H9 (cell line): ENCODE measurements around the gene LARP7. TPM values are rescaled to one million over a fixed set of nuclear protein-coding genes. Genes with fewer than 3 reads are reported as not detected.

Source experiments
- DNase-seq: peaks from one replicate; pipeline ENCODE4 v3.0.0-alpha.2; 2017
- H2AFZ ChIP-seq: one replicate; pipeline ENCODE4 v1.6.1; 2013; ENCODE audit warnings: mild to moderate bottlenecking, low read length, control low read depth, moderate library complexity
- H2AK5ac ChIP-seq: 2 replicates; pipeline ENCODE4 v1.6.1; 2013; ENCODE audit warnings: low read length, control low read depth, mixed read lengths; ENCODE audit not compliant: insufficient read length
- H2BK120ac ChIP-seq: one replicate; pipeline ENCODE4 v1.6.1; 2013; ENCODE audit warnings: low read depth, mild to moderate bottlenecking, low read length, control low read depth, inconsistent platforms; ENCODE audit not compliant: poor library complexity, severe bottlenecking
- H2BK12ac ChIP-seq: 2 replicates; pipeline ENCODE4 v1.6.1; 2013; ENCODE audit warnings: low read length, control low read depth, mixed read lengths, low read depth; ENCODE audit not compliant: insufficient read length
- H2BK15ac ChIP-seq: 2 replicates; pipeline ENCODE4 v1.6.1; 2013; ENCODE audit warnings: low read depth, low read length, control low read depth
- H2BK20ac ChIP-seq: one replicate; pipeline ENCODE4 v1.6.1; 2013; ENCODE audit warnings: low read depth, mild to moderate bottlenecking, low read length, control low read depth, inconsistent platforms; ENCODE audit not compliant: poor library complexity, severe bottlenecking
- H2BK5ac ChIP-seq: 2 replicates; pipeline ENCODE4 v1.6.1; 2013; ENCODE audit warnings: low read length, control low read depth, mixed read lengths; ENCODE audit not compliant: insufficient read length
- H3K14ac ChIP-seq: 2 replicates; pipeline ENCODE4 v1.6.1; 2013; ENCODE audit warnings: low read length, control low read depth; ENCODE audit not compliant: insufficient read depth
- H3K18ac ChIP-seq: 2 replicates; pipeline ENCODE4 v1.6.1; 2013; ENCODE audit warnings: low read depth, mild to moderate bottlenecking, mixed read lengths, low read length, control low read depth; ENCODE audit not compliant: insufficient read length
- H3K23ac ChIP-seq: 2 replicates; pipeline ENCODE4 v1.6.1; 2013; ENCODE audit warnings: low read length, control low read depth, mixed read lengths, low read depth; ENCODE audit not compliant: insufficient read length
- H3K23me2 ChIP-seq: 2 replicates; pipeline ENCODE4 v1.6.1; 2013; ENCODE audit warnings: low read depth, mild to moderate bottlenecking, mixed read lengths, low read length, control low read depth; ENCODE audit not compliant: insufficient read length, poor library complexity, severe bottlenecking
- H3K27ac ChIP-seq: 2 replicates; pipeline ENCODE4 v1.5.1; 2013; ENCODE audit warnings: low read length, control low read depth, mixed read lengths, low read depth; ENCODE audit not compliant: insufficient read length
- H3K27me3 ChIP-seq: 2 replicates; pipeline ENCODE4 v1.6.1; 2013; ENCODE audit warnings: low read length, control low read depth, inconsistent platforms; ENCODE audit not compliant: insufficient read depth
- H3K4ac ChIP-seq: 2 replicates; pipeline ENCODE4 v1.6.1; 2013; ENCODE audit warnings: low read depth, mild to moderate bottlenecking, control low read depth, inconsistent platforms, low read length, moderate library complexity
- H3K4me1 ChIP-seq: 2 replicates; pipeline ENCODE4 v1.6.1; 2013; ENCODE audit warnings: low read length, control low read depth, inconsistent platforms; ENCODE audit not compliant: insufficient read depth
- H3K4me2 ChIP-seq: 2 replicates; pipeline ENCODE4 v1.6.1; 2013; ENCODE audit warnings: low read length, control low read depth, mixed read lengths; ENCODE audit not compliant: insufficient read length, insufficient read depth
- H3K56ac ChIP-seq: 2 replicates; pipeline ENCODE4 v1.6.1; 2013; ENCODE audit warnings: low read depth, mild to moderate bottlenecking, mixed read lengths, low read length, control low read depth; ENCODE audit not compliant: insufficient read length
- H3K79me1 ChIP-seq: 2 replicates; pipeline ENCODE4 v1.6.1; 2013; ENCODE audit warnings: low read depth, mild to moderate bottlenecking, moderate library complexity, low read length, control low read depth, inconsistent platforms; ENCODE audit not compliant: insufficient read depth, poor library complexity, severe bottlenecking
- H3K79me2 ChIP-seq: 2 replicates; pipeline ENCODE4 v1.6.1; 2013; ENCODE audit warnings: low read length, control low read depth, inconsistent platforms; ENCODE audit not compliant: insufficient read depth
- H3K9ac ChIP-seq: 2 replicates; pipeline ENCODE4 v1.6.1; 2013; ENCODE audit warnings: low read length, control low read depth, mixed read lengths; ENCODE audit not compliant: insufficient read length; ENCODE audit errors: extremely low read depth
- H3K9me3 ChIP-seq: one replicate; pipeline ENCODE4 v1.6.1; 2013; ENCODE audit warnings: low read depth, low read length, inconsistent platforms; ENCODE audit not compliant: control insufficient read depth
- H3T11ph ChIP-seq: one replicate; pipeline ENCODE4 v1.6.1; 2013; ENCODE audit warnings: mild to moderate bottlenecking, low read length, control low read depth, inconsistent platforms
- H4K20me1 ChIP-seq: one replicate; pipeline ENCODE4 v1.6.1; 2013; ENCODE audit not compliant: control insufficient read depth, insufficient read length, insufficient read depth
- H4K5ac ChIP-seq: 2 replicates; pipeline ENCODE4 v1.6.1; 2013; ENCODE audit warnings: low read depth, mild to moderate bottlenecking, mixed read lengths, low read length, control low read depth; ENCODE audit not compliant: insufficient read length
- H4K8ac ChIP-seq: replicated peaks from 2 replicates; pipeline ENCODE4 v1.6.1; 2013; ENCODE audit warnings: low read length, control low read depth, mixed read lengths, low read depth; ENCODE audit not compliant: insufficient read length
- H4K91ac ChIP-seq: 2 replicates; pipeline ENCODE4 v1.6.1; 2013; ENCODE audit warnings: low read depth, mild to moderate bottlenecking, moderate library complexity, mixed read lengths, low read length, control low read depth; ENCODE audit not compliant: insufficient read length
- H3K27ac Mint-ChIP-seq, 3 experiments: 2 replicates in 2 of 3; 3 replicates in 1 of 3; pipeline ENCODE4 v1.8.0; 2020 to 2021; ENCODE audit warnings: mixed read lengths in 3 of 3, mild to moderate bottlenecking in 1 of 3, moderate library complexity in 1 of 3
- H3K27me3 Mint-ChIP-seq: 2 replicates; pipeline ENCODE4 v1.8.0; 2021; ENCODE audit warnings: low read depth, mild to moderate bottlenecking, moderate library complexity, mixed read lengths
- H3K36me3 Mint-ChIP-seq, 3 experiments: 2 replicates in 2 of 3; 3 replicates in 1 of 3; pipeline ENCODE4 v1.8.0; 2020 to 2021; ENCODE audit warnings: low read depth in 3 of 3, mixed read lengths in 3 of 3; ENCODE audit not compliant: insufficient read depth in 1 of 3
- H3K4me1 Mint-ChIP-seq, 2 experiments: 2 replicates each; pipeline ENCODE4 v1.8.0; 2020; ENCODE audit warnings: mixed read lengths in 2 of 2
- H3K4me3 Mint-ChIP-seq, 2 experiments: 2 replicates in 1 of 2; 3 replicates in 1 of 2; pipeline ENCODE4 v1.8.0; 2020 to 2021; ENCODE audit warnings: mild to moderate bottlenecking in 2 of 2, mixed read lengths in 2 of 2, moderate library complexity in 1 of 2
- H3K9me3 Mint-ChIP-seq, 2 experiments: 2 replicates in 1 of 2; 3 replicates in 1 of 2; pipeline ENCODE4 v1.8.0; 2020; ENCODE audit warnings: mild to moderate bottlenecking in 2 of 2, mixed read lengths in 2 of 2, moderate library complexity in 1 of 2
- CTCF ChIP-seq: fragments of 200-600 bp; sonication (generic); conservative IDR thresholded peaks from 3 replicates; pipeline ENCODE4 v1.8.0; 2021; ENCODE audit warnings: antibody characterized with exemption, mild to moderate bottlenecking
- WGBS: extraction: QIAGEN DNeasy Blood & Tissue Kit; methylation state at CpG from one replicate; pipeline ENCODE4 v1.1.7; 2013; ENCODE audit warnings: missing lambda C conversion rate, low lambda C conversion rate, mixed read lengths; ENCODE audit not compliant: insufficient read length; ENCODE audit errors: extremely low coverage; 5-methylcytosine and 5-hydroxymethylcytosine counted together
- total RNA-seq: library from RNA; stranded (reverse); gene quantifications from 2 replicates; pipeline ENCODE4 v1.2.1, GENCODE V29; 2021

LARP7 gene
- total RNA-seq, 1 experiment from 2014 or later: 37.0 TPM

- H3K27ac ChIP-seq: no peak overlapping the region
- no CpG with 5 or more reads among the region's 2 CpGs for WGBS
- H3K27me3 Mint-ChIP-seq: no peaks in the 10 kb centered on the region
These were observed 20.0 kb upstream of the LARP7 start for GRCh38 chr4:112616984-112617383.

More at GRCh38 chr4:112616984-112617383, 20.0 kb upstream of the LARP7 start:
- Histone ChIP-seq H3K27me3 (no peaks in the 10 kb centered on the region), H4K91ac (no peak overlapping the region), H4K8ac (no peak overlapping the region), H2BK12ac (no peak overlapping the region), H3K79me2 (no peaks in the 10 kb centered on the region), H2BK20ac (no peak overlapping the region), H2BK120ac (no peak overlapping the region), H3K18ac (no peak overlapping the region), H4K5ac (no peak overlapping the region), H3K9ac (no peak overlapping the region), H2AFZ (no peak overlapping the region), H3T11ph (no peak overlapping the region), H3K56ac (no peak overlapping the region), H3K4me1 (no peaks in the 10 kb centered on the region), H3K9me3 (no peaks in the 10 kb centered on the region), H3K23ac (no peak overlapping the region), H4K20me1 (no peaks in the 10 kb centered on the region), H3K14ac (no peak overlapping the region), H3K79me1 (no peaks in the 10 kb centered on the region), H3K23me2 (no peaks in the 10 kb centered on the region), H2AK5ac (no peak overlapping the region), H3K4ac (no peak overlapping the region), H2BK5ac (no peak overlapping the region), H2BK15ac (no peak overlapping the region), H3K4me2 (no peak overlapping the region)
- Mint-ChIP-seq H3K36me3 (peaks cover 16 to 41% (median 35%) of the 10 kb centered on the region in 3 experiments; a peak in 6 of 7 replicates), H3K9me3 (no peaks in the 10 kb centered on the region), H3K4me3 (no peak overlapping the region), H3K4me1 (no peaks in the 10 kb centered on the region), H3K27ac (no peak overlapping the region)
- TF ChIP-seq CTCF: no peak
- DNase-seq: no peak
